LNCaP clone FGC (cell line): ENCODE data around the gene TCTN3.
A peak's percentile ranks its signal among the peaks of the same experiment; 100 is the strongest.
"Not testable (repeated sequence)": the region's sequence is repeated elsewhere in the genome, so short reads cannot be mapped to it uniquely, and the experiment has no call there.

Experiments
- DNase-seq: peaks from one replicate; pipeline ENCODE4 v3.0.0-alpha.2; 2011; ENCODE audit warnings: low read depth
- H3K4me3 ChIP-seq: 2 replicates; pipeline ENCODE4 v1.5.1; 2011; ENCODE audit warnings: mild to moderate bottlenecking, low read depth, low read length, control low read depth
- CTCF ChIP-seq: IDR thresholded peaks from 2 replicates; pipeline ENCODE4 v1.5.1; 2012; ENCODE audit warnings: mild to moderate bottlenecking; ENCODE audit not compliant: control insufficient read depth, insufficient read depth; ENCODE audit errors: extremely low read depth

Gene TCTN3

DNA sequence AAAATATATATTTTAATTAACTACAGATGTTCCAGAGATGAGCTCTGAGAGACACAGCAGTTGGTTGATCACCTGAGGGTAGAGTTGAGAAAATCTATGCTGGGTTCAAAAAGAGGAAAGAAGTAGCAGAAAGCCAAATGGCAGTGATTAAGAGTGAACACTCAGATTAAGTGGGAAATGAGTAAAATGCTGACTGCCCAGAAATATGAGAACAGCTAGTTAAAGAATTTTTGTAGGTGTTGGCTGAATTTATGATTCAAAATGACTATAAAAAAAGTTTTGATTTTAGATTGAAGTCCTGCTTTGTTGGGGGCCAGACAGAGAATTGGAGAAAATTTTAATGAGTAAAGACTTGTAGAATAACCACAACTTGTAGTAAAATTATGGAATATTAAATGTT, 9.8 kb downstream of the TCTN3 start:
- DNase-seq: no peak
- H3K4me3 ChIP-seq: no peak overlapping the region
- no peak for TF ChIP-seq CTCF

DNA sequence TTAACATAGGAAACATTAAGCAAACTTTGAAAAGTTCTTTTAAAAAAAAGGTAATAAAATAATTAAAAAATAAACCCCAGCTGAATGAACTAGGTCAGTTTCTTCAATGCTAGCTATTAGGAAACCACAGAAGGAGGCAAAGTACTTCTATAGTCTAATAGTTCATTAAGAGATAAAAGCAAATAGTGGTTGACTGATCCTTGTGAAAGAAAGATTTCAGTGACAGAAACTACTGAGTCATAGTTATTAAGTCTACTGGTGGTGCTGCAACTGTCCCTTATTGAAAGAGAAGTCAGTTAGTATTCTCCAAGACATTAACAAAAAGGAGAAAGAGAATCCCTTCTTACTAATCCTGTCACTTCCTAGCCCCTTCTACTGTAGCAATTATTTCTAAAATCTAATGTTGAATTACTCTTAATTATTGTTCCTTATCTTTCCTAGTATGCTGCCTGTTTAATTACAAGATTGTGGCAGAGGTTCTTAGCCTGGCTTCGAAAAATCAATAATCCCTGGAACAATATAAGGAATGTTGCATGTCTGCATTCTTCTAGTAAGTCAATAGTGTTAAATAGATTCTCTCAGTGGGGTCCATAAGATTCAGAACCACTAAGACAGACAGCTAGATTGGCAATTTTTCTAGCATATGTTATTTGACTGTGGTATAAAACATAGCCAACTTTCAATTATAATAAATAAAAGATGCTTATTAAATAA, 18.2 kb downstream of the TCTN3 start:
- no peak for TF ChIP-seq CTCF
- DNase-seq: no peak
- H3K4me3 ChIP-seq: no peak overlapping the region

GRCh38 chr10:95674643-95675042, 19.1 kb downstream of the TCTN3 start:
- TF ChIP-seq CTCF: no peak
- no peak overlapping the region for H3K4me3 ChIP-seq
- DNase-seq: no peak

- not testable (repeated sequence) for DNase-seq, H3K4me3 ChIP-seq
Measured at GRCh38 chr10:95672641-95673040, 21.1 kb downstream of the TCTN3 start.

- H3K4me3 ChIP-seq: no peak overlapping the region
- DNase-seq: no peak
- no peak for TF ChIP-seq CTCF
Measured at GRCh38 chr10:95664543-95664942, 29.2 kb downstream of the TCTN3 start.

- TF ChIP-seq CTCF: no peak
- DNase-seq: peak; percentile 13
- H3K4me3 ChIP-seq: no peak overlapping the region
Measured at GRCh38 chr10:95663496-95663895, 30.2 kb downstream of the TCTN3 start.

GRCh38 chr10:95661818-95662217, 31.9 kb downstream of the TCTN3 start:
- no peak for DNase-seq
- TF ChIP-seq CTCF: no peak
- no peak overlapping the region for H3K4me3 ChIP-seq
